Measurements from ENCODE around the gene TSHB.

TSHB gene

GRCh38 chr1:115062542-115063004 is 32.9 kb downstream of the TSHB start:
- DNase-seq: no peak

- DNase-seq: no peak
These were observed 33.7 kb downstream of the TSHB start for GRCh38 chr1:115063228-115063901.

- no peak for DNase-seq
These were observed 34.8 kb downstream of the TSHB start for GRCh38 chr1:115064461-115064860.

- no peak for DNase-seq
These were observed 35.4 kb downstream of the TSHB start for GRCh38 chr1:115065021-115065420.

- DNase-seq: no peak
These were observed 37.7 kb downstream of the TSHB start for GRCh38 chr1:115067161-115067859.

GRCh38 chr1:115068826-115069585 is 39.4 kb downstream of the TSHB start:
- peak; percentile 1 for DNase-seq

GRCh38 chr1:115069659-115070308 is 40.2 kb downstream of the TSHB start:
- no peak for DNase-seq

- DNase-seq: no peak
These were observed 41.5 kb downstream of the TSHB start for GRCh38 chr1:115071012-115071664.

- DNase-seq: no peak
These were observed 43.9 kb downstream of the TSHB start for GRCh38 chr1:115073298-115074087.

GRCh38 chr1:115074839-115075534 is 45.4 kb downstream of the TSHB start:
- no peak for DNase-seq

- no peak for DNase-seq
These were observed 46.8 kb downstream of the TSHB start for GRCh38 chr1:115076384-115076915.

- no peak for DNase-seq
These were observed 47.8 kb downstream of the TSHB start for GRCh38 chr1:115077286-115077983.

- no peak for DNase-seq
These were observed 48.3 kb downstream of the TSHB start for GRCh38 chr1:115077984-115078330.

- DNase-seq: no peak
These were observed 49.1 kb downstream of the TSHB start for GRCh38 chr1:115078708-115079107.

GRCh38 chr1:115082949-115083348 is 53.3 kb downstream of the TSHB start:
- no peak for DNase-seq
